Peyer's patch (tissue), 4 donors: ENCODE results near the gene METTL15. TPM values are rescaled to one million over a fixed set of nuclear protein-coding genes. Genes with fewer than 3 reads are reported as not detected.

Experiments
- DNase-seq, 3 donors: peaks; one replicate each; pipeline ENCODE4 v3.0.0-alpha.2; 2017 to 2019
- H3K27ac ChIP-seq, 4 donors: fragments of 200-600 bp; sonication (generic); one replicate each; pipeline ENCODE4 v1.5.1; 2016 to 2019
- H3K27me3 ChIP-seq, 2 donors: fragments of 200-600 bp; sonication (generic); one replicate each; pipeline ENCODE4 v1.5.1; 2019
- H3K36me3 ChIP-seq, 3 donors: fragments of 200-600 bp; sonication (generic); one replicate each; pipeline ENCODE4 v1.5.1; 2016 to 2019
- H3K4me1 ChIP-seq, 4 donors: fragments of 200-600 bp; sonication (generic); one replicate each; pipeline ENCODE4 v1.5.1; 2016 to 2019
- H3K4me3 ChIP-seq, 4 donors: fragments of 200-600 bp; sonication (generic); 1 replicate in 3 of 4; 2 replicates in 1 of 4; pipeline ENCODE4 v1.5.1; 2016 to 2019; ENCODE audit warnings: mild to moderate bottlenecking in 1 of 4
- H3K9me3 ChIP-seq, 4 donors: fragments of 200-600 bp; sonication (generic); one replicate each; pipeline ENCODE4 v1.5.1; 2016 to 2019; ENCODE audit warnings: mild to moderate bottlenecking in 1 of 4
- POLR2A ChIP-seq, 2 donors: fragments of 450-650 bp; IDR thresholded peaks; one replicate each; pipeline ENCODE4 v1.5.1; 2017; ENCODE audit warnings: antibody characterized with exemption in 2 of 2, mild to moderate bottlenecking in 2 of 2, moderate library complexity in 2 of 2
- total RNA-seq, 4 donors: library from RNA; depleted of rRNA; stranded (reverse); fragments of >200 nt; gene quantifications; one replicate each; pipeline ENCODE4 v1.1.0, GENCODE V29; 2016
- TF ChIP-seq, protein P1 (sequence below), 6 experiments: fragments of 450-650 bp in 4 of 6; fragments of 200-600 bp in 2 of 6; sonication (generic) in 1 of 6; IDR thresholded peaks; one replicate each; pipeline ENCODE4 v1.5.1; 2017 to 2019; ENCODE audit warnings: antibody characterized with exemption in 6 of 6, mild to moderate bottlenecking in 3 of 6, moderate library complexity in 1 of 6

The METTL15 gene
- total RNA-seq, 4 donors from 2014 or later = 7.2 to 13.3 (median 11.2) TPM

DNA sequence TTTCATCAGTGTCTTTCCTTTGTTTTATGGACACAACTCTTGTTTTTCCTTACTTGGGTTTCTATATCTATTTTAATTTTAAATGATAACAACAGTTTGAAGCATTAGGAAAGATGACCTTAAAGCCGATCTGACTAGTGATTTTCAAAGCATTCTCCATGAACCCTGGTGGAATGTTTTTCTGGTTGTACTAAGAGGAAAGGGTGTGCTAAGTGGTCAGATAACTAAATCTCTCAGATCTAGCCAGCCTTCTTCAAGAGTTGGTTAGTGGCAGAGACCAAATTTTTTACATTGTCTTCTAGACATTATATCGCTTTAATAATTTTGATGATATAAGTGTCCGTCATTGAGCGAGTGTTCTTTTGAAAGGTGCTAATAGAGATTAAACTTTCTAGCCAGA is 134.4 kb downstream of the METTL15 start:
- no peaks in the 10 kb centered on the region for H3K36me3 ChIP-seq
- H3K9me3 ChIP-seq = no peaks in the 10 kb centered on the region
- no peak for DNase-seq
- TF ChIP-seq, protein P1, sequence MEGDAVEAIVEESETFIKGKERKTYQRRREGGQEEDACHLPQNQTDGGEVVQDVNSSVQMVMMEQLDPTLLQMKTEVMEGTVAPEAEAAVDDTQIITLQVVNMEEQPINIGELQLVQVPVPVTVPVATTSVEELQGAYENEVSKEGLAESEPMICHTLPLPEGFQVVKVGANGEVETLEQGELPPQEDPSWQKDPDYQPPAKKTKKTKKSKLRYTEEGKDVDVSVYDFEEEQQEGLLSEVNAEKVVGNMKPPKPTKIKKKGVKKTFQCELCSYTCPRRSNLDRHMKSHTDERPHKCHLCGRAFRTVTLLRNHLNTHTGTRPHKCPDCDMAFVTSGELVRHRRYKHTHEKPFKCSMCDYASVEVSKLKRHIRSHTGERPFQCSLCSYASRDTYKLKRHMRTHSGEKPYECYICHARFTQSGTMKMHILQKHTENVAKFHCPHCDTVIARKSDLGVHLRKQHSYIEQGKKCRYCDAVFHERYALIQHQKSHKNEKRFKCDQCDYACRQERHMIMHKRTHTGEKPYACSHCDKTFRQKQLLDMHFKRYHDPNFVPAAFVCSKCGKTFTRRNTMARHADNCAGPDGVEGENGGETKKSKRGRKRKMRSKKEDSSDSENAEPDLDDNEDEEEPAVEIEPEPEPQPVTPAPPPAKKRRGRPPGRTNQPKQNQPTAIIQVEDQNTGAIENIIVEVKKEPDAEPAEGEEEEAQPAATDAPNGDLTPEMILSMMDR (IDR thresholded peaks at IDR 0.05) = no peak
- no peak for TF ChIP-seq POLR2A (IDR thresholded peaks at IDR 0.05)
- H3K27me3 ChIP-seq = no peaks in the 10 kb centered on the region
- H3K4me3 ChIP-seq = no peak overlapping the region
- no peak overlapping the region for H3K27ac ChIP-seq
- H3K4me1 ChIP-seq = no peaks in the 10 kb centered on the region

DNA sequence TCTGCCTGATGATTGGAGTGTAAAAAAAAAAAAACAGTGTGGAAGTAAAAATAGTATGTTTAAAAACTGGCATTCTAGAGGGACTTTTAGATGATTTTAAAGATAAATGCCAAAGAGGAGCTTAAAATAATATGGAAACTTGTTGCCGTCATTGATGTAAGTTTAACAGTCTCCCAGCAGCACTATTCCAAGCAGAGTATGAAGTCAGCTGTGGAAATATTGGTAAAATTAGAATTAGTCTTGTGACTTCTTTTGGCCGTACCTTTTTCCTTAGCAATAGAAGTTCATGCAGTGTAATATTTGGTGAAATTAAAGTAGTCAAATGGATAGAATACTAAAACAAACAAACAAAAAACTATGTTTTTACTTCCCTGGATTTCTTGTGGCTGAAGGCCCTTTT is 134.9 kb downstream of the METTL15 start:
- no peaks in the 10 kb centered on the region for H3K9me3 ChIP-seq
- H3K4me1 ChIP-seq = no peaks in the 10 kb centered on the region
- no peak for TF ChIP-seq POLR2A (IDR thresholded peaks at IDR 0.05)
- TF ChIP-seq, protein P1 (IDR thresholded peaks at IDR 0.05) = no peak
- no peak for DNase-seq
- H3K36me3 ChIP-seq = no peaks in the 10 kb centered on the region
- no peak overlapping the region for H3K4me3 ChIP-seq
- no peaks in the 10 kb centered on the region for H3K27me3 ChIP-seq
- no peak overlapping the region for H3K27ac ChIP-seq

DNA sequence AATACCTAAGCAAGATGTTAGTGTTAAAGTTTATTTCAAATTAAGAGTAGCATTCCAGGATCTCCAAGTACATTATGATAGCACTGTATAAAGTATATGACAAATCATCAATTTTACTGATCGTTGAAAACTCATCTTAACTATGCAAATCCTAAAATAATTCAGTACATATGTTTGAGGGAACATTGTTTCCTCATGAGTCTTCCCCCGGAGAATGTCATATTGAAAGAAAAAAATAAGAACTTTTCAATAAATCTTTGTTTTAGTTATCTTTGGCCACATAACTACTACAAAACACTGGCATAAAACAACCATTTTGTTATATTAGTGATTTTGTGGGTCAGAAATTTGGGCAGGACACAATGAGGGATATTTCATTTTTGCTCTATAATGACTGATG is 135.4 kb downstream of the METTL15 start:
- H3K27ac ChIP-seq = no peak overlapping the region
- no peak for DNase-seq
- no peaks in the 10 kb centered on the region for H3K4me1 ChIP-seq
- H3K36me3 ChIP-seq = no peaks in the 10 kb centered on the region
- no peak overlapping the region for H3K4me3 ChIP-seq
- TF ChIP-seq, protein P1 (IDR thresholded peaks at IDR 0.05) = no peak
- no peak for TF ChIP-seq POLR2A (IDR thresholded peaks at IDR 0.05)
- no peaks in the 10 kb centered on the region for H3K27me3 ChIP-seq
- H3K9me3 ChIP-seq = no peaks in the 10 kb centered on the region

DNA sequence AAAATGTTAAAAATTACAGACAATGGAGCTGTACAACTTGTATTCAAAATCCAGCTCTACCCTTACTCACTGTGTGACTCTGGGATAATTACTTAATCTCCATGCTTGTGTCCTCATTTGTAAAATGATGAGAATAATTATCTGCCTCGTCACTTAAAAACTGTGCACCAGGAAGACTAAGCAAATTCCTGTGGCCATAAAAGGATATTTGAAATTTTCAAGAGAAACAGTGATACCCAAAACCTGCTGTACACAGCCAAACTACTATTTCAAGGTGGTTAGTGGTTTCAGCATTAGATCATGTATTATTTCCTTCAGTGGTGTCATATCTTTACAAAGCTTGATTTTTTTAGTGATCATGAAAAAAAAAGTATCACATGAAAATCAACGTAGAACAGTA is 136.9 kb downstream of the METTL15 start:
- TF ChIP-seq, protein P1 (IDR thresholded peaks at IDR 0.05) = no peak
- TF ChIP-seq POLR2A (IDR thresholded peaks at IDR 0.05) = no peak
- Histone ChIP-seq H3K27ac (no peak overlapping the region), H3K4me3 (no peak overlapping the region), H3K36me3 (no peaks in the 10 kb centered on the region), H3K9me3 (no peaks in the 10 kb centered on the region), H3K4me1 (no peaks in the 10 kb centered on the region), H3K27me3 (no peaks in the 10 kb centered on the region)
- no peak for DNase-seq

DNA sequence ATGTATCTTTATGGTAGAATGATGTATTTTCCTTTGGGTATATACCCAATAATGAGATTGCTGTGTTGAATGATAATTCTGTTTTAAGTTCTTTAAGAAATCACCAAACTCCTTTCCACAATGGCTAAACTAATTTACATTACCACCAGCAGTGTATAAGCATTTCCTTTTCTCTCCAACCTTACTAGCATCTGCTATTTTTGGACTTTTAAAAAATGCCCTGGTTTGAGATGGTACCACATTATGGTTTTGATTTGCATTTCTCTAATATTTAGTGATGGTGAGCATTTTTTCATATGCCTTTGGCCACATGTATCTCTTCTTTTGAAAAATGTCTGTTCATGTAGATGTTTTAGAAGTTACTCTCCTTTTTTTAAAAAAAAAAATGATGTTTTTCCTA is 142.0 kb downstream of the METTL15 start:
- no peak overlapping the region for H3K4me3 ChIP-seq
- no peaks in the 10 kb centered on the region for H3K36me3 ChIP-seq
- TF ChIP-seq POLR2A (IDR thresholded peaks at IDR 0.05) = no peak
- TF ChIP-seq, protein P1 (IDR thresholded peaks at IDR 0.05) = no peak
- H3K4me1 ChIP-seq = no peaks in the 10 kb centered on the region
- no peaks in the 10 kb centered on the region for H3K9me3 ChIP-seq
- no peak for DNase-seq
- no peak overlapping the region for H3K27ac ChIP-seq
- H3K27me3 ChIP-seq = no peaks in the 10 kb centered on the region

DNA sequence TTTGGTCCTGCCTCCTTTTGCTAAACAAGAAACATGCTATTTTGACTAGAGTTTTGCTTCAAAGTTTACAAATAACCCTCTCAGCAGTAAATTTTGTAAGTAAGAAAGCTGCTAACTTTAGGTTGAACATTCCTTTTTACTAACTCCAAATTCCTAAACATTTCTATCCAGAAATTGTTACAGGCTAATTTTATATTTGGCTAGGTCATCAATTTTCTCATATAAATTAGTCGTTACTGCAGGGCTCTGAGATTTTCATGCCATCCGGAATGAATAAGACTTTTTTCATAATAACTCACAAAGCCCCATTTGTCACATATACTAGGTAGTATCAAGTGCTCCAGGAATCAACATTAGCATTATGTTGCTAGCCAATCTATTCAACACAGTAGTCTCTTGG is 143.1 kb downstream of the METTL15 start:
- H3K27ac ChIP-seq = no peak overlapping the region
- TF ChIP-seq, protein P1 (IDR thresholded peaks at IDR 0.05) = no peak
- TF ChIP-seq POLR2A (IDR thresholded peaks at IDR 0.05) = no peak
- no peak for DNase-seq
- H3K36me3 ChIP-seq = no peaks in the 10 kb centered on the region
- H3K4me1 ChIP-seq = no peaks in the 10 kb centered on the region
- no peaks in the 10 kb centered on the region for H3K27me3 ChIP-seq
- H3K9me3 ChIP-seq = no peaks in the 10 kb centered on the region
- H3K4me3 ChIP-seq = no peak overlapping the region
